Thymus (tissue), 11 donors: Measurements from ENCODE around the gene CCDC13. TPM values are rescaled to one million over a fixed set of nuclear protein-coding genes. Genes with fewer than 3 reads are reported as not detected.

Experiments
- DNase-seq, 9 donors: peaks; one replicate each; pipeline ENCODE4 v3.0.0-alpha.2; 2013; ENCODE audit warnings: low spot score in 9 of 9, low read depth in 6 of 9, missing footprints in 1 of 9
- H3K27ac ChIP-seq, 2 donors: one replicate each; pipeline ENCODE4 v1.5.1; 2013; ENCODE audit warnings: control low read depth in 1 of 2, low read depth in 1 of 2, low read length in 1 of 2, mild to moderate bottlenecking in 1 of 2, moderate library complexity in 1 of 2
- H3K27me3 ChIP-seq, 2 donors: one replicate each; pipeline ENCODE4 v1.5.1; 2013; ENCODE audit warnings: low read length in 1 of 2; ENCODE audit not compliant: control insufficient read depth in 2 of 2, insufficient read depth in 1 of 2
- H3K36me3 ChIP-seq, 2 donors: one replicate each; pipeline ENCODE4 v1.5.1; 2013; ENCODE audit warnings: low read length in 1 of 2, mild to moderate bottlenecking in 1 of 2, moderate library complexity in 1 of 2; ENCODE audit not compliant: control insufficient read depth in 2 of 2, insufficient read depth in 2 of 2
- H3K4me1 ChIP-seq, 2 donors: one replicate each; pipeline ENCODE4 v1.5.1; 2013; ENCODE audit warnings: low read length in 2 of 2; ENCODE audit not compliant: control insufficient read depth in 2 of 2, insufficient read depth in 2 of 2
- H3K4me3 ChIP-seq, 2 donors: one replicate each; pipeline ENCODE4 v1.5.1; 2013; ENCODE audit warnings: low read length in 2 of 2, control low read depth in 1 of 2, mild to moderate bottlenecking in 1 of 2
- H3K9me3 ChIP-seq, 2 donors: one replicate each; pipeline ENCODE4 v1.5.1; 2013; ENCODE audit warnings: low read length in 1 of 2, mild to moderate bottlenecking in 1 of 2; ENCODE audit not compliant: control insufficient read depth in 2 of 2, insufficient read depth in 1 of 2
- WGBS: extraction: QIAGEN DNeasy Blood & Tissue Kit; methylation state at CpG from one replicate; pipeline ENCODE4 v1.1.7; 2013; 5-methylcytosine and 5-hydroxymethylcytosine counted together
- polyA plus RNA-seq: library from polyadenylated mRNA; stranded (reverse); fragments of 200-250 nt; gene quantifications from one replicate; pipeline ENCODE4 v1.2.3, GENCODE V29; 2013
- total RNA-seq: library from RNA; stranded (reverse); fragments of 120-200 nt; gene quantifications from one replicate; pipeline ENCODE4 v1.2.4, GENCODE V29; 2013
- donor health status: healthy.

CCDC13 gene
- total and polyA plus RNA-seq, 2 donors = 0.59 to 0.94 TPM

GRCh38 chr3:42801784-42802183 lies 28.7 kb upstream of the CCDC13 start:
- Histone ChIP-seq H3K9me3 (no peaks in the 10 kb centered on the region), H3K27ac (no peak overlapping the region), H3K27me3 (peaks cover 3 to 17% of the 10 kb centered on the region in 2 donors), H3K4me3 (no peak overlapping the region), H3K36me3 (no peaks in the 10 kb centered on the region), H3K4me1 (peaks cover 10% of the 10 kb centered on the region in 2 donors)
- 99% methylated on average over 4 of the region's 4 CpGs for WGBS
- no peak for DNase-seq

- Histone ChIP-seq H3K27ac (no peak overlapping the region), H3K27me3 (peaks cover 3 to 13% of the 10 kb centered on the region in 2 donors), H3K9me3 (no peaks in the 10 kb centered on the region), H3K4me1 (peaks cover 10% of the 10 kb centered on the region in 2 donors), H3K4me3 (no peak overlapping the region), H3K36me3 (no peaks in the 10 kb centered on the region)
- no peak for DNase-seq
- 99% methylated on average over 3 of the region's 3 CpGs for WGBS
Observed at GRCh38 chr3:42801048-42801620, 28.1 kb upstream of the CCDC13 start.

- peaks cover 8 to 10% of the 10 kb centered on the region in 2 donors for H3K4me1 ChIP-seq
- H3K9me3 ChIP-seq = no peaks in the 10 kb centered on the region
- no peak for DNase-seq
- peaks cover 2 to 8% of the 10 kb centered on the region in 2 donors for H3K27me3 ChIP-seq
- H3K27ac ChIP-seq = no peak overlapping the region
- no peak overlapping the region for H3K4me3 ChIP-seq
- 87% methylated on average over 2 of the region's 2 CpGs for WGBS
- no peaks in the 10 kb centered on the region for H3K36me3 ChIP-seq
Observed at GRCh38 chr3:42800251-42800650, 27.2 kb upstream of the CCDC13 start.

- 72% methylated on average over 7 of the region's 7 CpGs for WGBS
- H3K4me3 ChIP-seq = no peak overlapping the region
Observed at GRCh38 chr3:42799376-42799775, 26.3 kb upstream of the CCDC13 start.

GRCh38 chr3:42796332-42796885 lies 23.4 kb upstream of the CCDC13 start:
- WGBS = 91% methylated on average over 4 of the region's 5 CpGs
- no peaks in the 10 kb centered on the region for H3K27me3 ChIP-seq
- DNase-seq = no peak
- H3K4me1 ChIP-seq = peaks cover 0 to 2% of the 10 kb centered on the region in 2 donors
- no peak overlapping the region for H3K27ac ChIP-seq
- peaks cover 3% of the 10 kb centered on the region in 2 donors for H3K36me3 ChIP-seq
- H3K4me3 ChIP-seq = no peak overlapping the region
- H3K9me3 ChIP-seq = no peaks in the 10 kb centered on the region

More at GRCh38 chr3:42799376-42799775, 26.3 kb upstream of the CCDC13 start:
- no peaks in the 10 kb centered on the region for H3K36me3 ChIP-seq
- H3K9me3 ChIP-seq = no peaks in the 10 kb centered on the region
- no peak for DNase-seq
- H3K4me1 ChIP-seq = peaks cover 7 to 10% of the 10 kb centered on the region in 2 donors
- H3K27ac ChIP-seq = no peak overlapping the region
- H3K27me3 ChIP-seq = no peaks in the 10 kb centered on the region

- H3K9me3 ChIP-seq = no peaks in the 10 kb centered on the region
- H3K27me3 ChIP-seq = no peaks in the 10 kb centered on the region
- DNase-seq = no peak
- peaks cover 3% of the 10 kb centered on the region in 2 donors for H3K36me3 ChIP-seq
- no peak overlapping the region for H3K27ac ChIP-seq
- peaks cover 0 to 2% of the 10 kb centered on the region in 2 donors for H3K4me1 ChIP-seq
- H3K4me3 ChIP-seq = no peak overlapping the region
- WGBS = 95% methylated on average over 2 of the region's 2 CpGs
Observed at GRCh38 chr3:42795621-42796181, 22.6 kb upstream of the CCDC13 start.

GRCh38 chr3:42790714-42791229 lies 17.7 kb upstream of the CCDC13 start:
- no peak overlapping the region for H3K27ac ChIP-seq
- 79% methylated on average over 6 of the region's 6 CpGs for WGBS
- DNase-seq = no peak
- H3K9me3 ChIP-seq = no peaks in the 10 kb centered on the region
- H3K36me3 ChIP-seq = peaks cover 3 to 7% of the 10 kb centered on the region in 2 donors
- no peaks in the 10 kb centered on the region for H3K4me1 ChIP-seq
- H3K27me3 ChIP-seq = no peaks in the 10 kb centered on the region
- no peak overlapping the region for H3K4me3 ChIP-seq

DNA sequence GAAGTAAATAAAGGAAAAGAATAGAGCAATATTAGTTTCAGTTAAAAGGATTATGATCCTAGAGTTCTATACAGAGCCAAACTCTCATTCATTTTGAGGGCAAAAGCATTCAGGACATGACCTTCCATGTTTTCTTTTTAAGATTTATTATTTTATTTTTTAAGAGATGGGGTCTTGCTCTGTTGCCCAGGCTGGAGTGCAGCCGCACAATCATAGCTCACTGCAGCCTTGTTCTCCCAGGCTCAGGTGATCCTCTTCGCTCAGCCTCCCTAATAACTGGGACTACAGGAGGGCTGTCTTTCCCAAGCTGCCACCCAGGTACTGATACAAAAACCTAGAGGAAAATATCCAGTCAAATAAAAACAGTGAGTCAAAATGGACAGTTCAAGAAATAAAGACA lies 13.6 kb upstream of the CCDC13 start:
- Histone ChIP-seq H3K9me3 (no peaks in the 10 kb centered on the region), H3K27ac (no peak overlapping the region), H3K4me3 (no peak overlapping the region), H3K36me3 (peaks cover 0 to 10% of the 10 kb centered on the region in 2 donors), H3K27me3 (no peaks in the 10 kb centered on the region), H3K4me1 (no peaks in the 10 kb centered on the region)
- 98% methylated on average over 2 of the region's 2 CpGs for WGBS
- no peak for DNase-seq

DNA sequence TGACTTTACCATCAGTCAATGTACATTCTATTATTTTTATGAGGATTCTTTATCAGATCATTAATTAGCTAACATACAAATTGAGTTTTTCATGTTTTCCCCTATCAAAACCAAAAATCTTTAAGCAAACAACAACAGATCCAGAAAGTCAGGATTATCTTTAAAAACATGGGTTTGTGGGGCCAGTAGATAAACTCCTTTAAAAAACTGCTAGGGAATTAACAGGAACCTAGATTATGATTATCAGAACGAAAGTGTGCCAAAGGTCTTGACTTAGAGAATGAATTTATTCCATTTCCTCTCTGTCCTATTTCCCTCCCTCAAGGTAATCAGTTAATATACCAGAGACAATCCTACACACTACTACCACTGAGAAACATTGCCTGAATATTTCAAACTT lies 13.2 kb upstream of the CCDC13 start:
- Histone ChIP-seq H3K27me3 (no peaks in the 10 kb centered on the region), H3K9me3 (no peaks in the 10 kb centered on the region), H3K27ac (no peak overlapping the region), H3K4me3 (no peak overlapping the region), H3K36me3 (peaks cover 0 to 10% of the 10 kb centered on the region in 2 donors), H3K4me1 (no peaks in the 10 kb centered on the region)
- DNase-seq = no peak
- WGBS = 97% methylated on average over 1 of the region's 1 CpG
